ENCODE results near the gene RUNX3. TPM values are rescaled to one million over a fixed set of nuclear protein-coding genes. Genes with fewer than 3 reads are reported as not detected.

RUNX3 gene
- total and polyA plus RNA-seq, 4 donors: 1.7 to 9.0 (median 4.5) TPM

- no peak for TF ChIP-seq CTCF (IDR thresholded peaks at IDR 0.05; ENCODE audit: control extremely low read depth, extremely low read depth)
- 90 to 94% methylated on average over 3 of the region's 3 CpGs for WGBS, 2 donors
These were observed 14.2 kb upstream of the RUNX3 start for GRCh38 chr1:24944318-24944717.

GRCh38 chr1:24942789-24943188, 12.7 kb upstream of the RUNX3 start:
- Histone ChIP-seq H3K4me1 (ENCODE audit: control insufficient read depth in 5 of 5, insufficient read depth in 5 of 5, low read length in 5 of 5) (no peaks in the 10 kb centered on the region), H3K4me3 (no peak overlapping the region), H3K27me3 (ENCODE audit: control insufficient read depth in 3 of 3, insufficient read depth in 3 of 3, low read length in 2 of 3) (no peaks in the 10 kb centered on the region), H3K9ac (ENCODE audit: insufficient read depth in 1 of 2, low read length in 2 of 2) (no peak overlapping the region), H3K27ac (ENCODE audit: low read depth in 1 of 2, low read length in 1 of 2) (no peak overlapping the region), H3K9me3 (ENCODE audit: control insufficient read depth in 4 of 4, insufficient read depth in 3 of 4, low read length in 3 of 4) (peaks cover 0 to 7% (median 0%) of the 10 kb centered on the region in 4 donors), H3K36me3 (ENCODE audit: control insufficient read depth in 4 of 4, insufficient read depth in 4 of 4, low read length in 4 of 4) (no peaks in the 10 kb centered on the region)
- WGBS, 2 donors: 88 to 92% methylated on average over 19 of the region's 19 CpGs
- DNase-seq (no peak), ATAC-seq (ENCODE audit: insufficient read depth, low FRiP score) (no peak)
- no peak for TF ChIP-seq CTCF (IDR thresholded peaks at IDR 0.05; ENCODE audit: control extremely low read depth, extremely low read depth)

More at GRCh38 chr1:24944318-24944717, 14.2 kb upstream of the RUNX3 start:
- ATAC-seq (ENCODE audit: insufficient read depth, low FRiP score): no peak
- Histone ChIP-seq H3K27ac (ENCODE audit: low read depth in 1 of 2, low read length in 1 of 2) (no peak overlapping the region), H3K27me3 (ENCODE audit: control insufficient read depth in 3 of 3, insufficient read depth in 3 of 3, low read length in 2 of 3) (no peaks in the 10 kb centered on the region), H3K36me3 (ENCODE audit: control insufficient read depth in 4 of 4, insufficient read depth in 4 of 4, low read length in 4 of 4) (no peaks in the 10 kb centered on the region), H3K9ac (ENCODE audit: insufficient read depth in 1 of 2, low read length in 2 of 2) (no peak overlapping the region), H3K4me3 (no peak overlapping the region), H3K4me1 (ENCODE audit: control insufficient read depth in 5 of 5, insufficient read depth in 5 of 5, low read length in 5 of 5) (no peaks in the 10 kb centered on the region), H3K9me3 (ENCODE audit: control insufficient read depth in 4 of 4, insufficient read depth in 3 of 4, low read length in 3 of 4) (no peaks in the 10 kb centered on the region)
- DNase-seq: no peak

DNA sequence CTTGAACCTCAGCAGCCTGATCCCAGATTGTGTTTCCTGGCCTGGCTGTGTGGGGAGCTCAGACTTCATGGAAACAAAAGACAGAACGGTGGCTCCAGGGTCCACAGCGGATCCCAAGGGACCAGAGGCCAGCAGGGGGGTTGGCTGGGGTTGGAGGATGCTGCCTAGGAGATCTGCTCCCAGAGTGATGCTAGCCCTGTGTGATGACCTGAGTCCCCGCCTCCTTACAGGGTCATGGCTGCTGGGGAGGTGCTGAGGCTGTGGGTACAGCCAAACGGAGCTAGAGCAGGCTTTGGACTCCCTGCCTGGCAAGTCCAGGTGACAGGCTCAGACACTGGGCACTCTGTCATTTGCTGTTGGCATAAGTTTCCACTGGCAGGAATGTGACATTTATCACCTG, 11.5 kb upstream of the RUNX3 start:
- no peak overlapping the region for H3K4me3 ChIP-seq
- ATAC-seq (ENCODE audit: insufficient read depth, low FRiP score) (no peak), DNase-seq (no peak)
- H3K9ac ChIP-seq (ENCODE audit: insufficient read depth in 1 of 2, low read length in 2 of 2): no peak overlapping the region
- WGBS, 2 donors: 73 to 84% methylated on average over 4 of the region's 4 CpGs
- peaks cover 0 to 7% (median 0%) of the 10 kb centered on the region in 4 donors for H3K9me3 ChIP-seq (ENCODE audit: control insufficient read depth in 4 of 4, insufficient read depth in 3 of 4, low read length in 3 of 4)
- H3K4me1 ChIP-seq (ENCODE audit: control insufficient read depth in 5 of 5, insufficient read depth in 5 of 5, low read length in 5 of 5): no peaks in the 10 kb centered on the region
- no peaks in the 10 kb centered on the region for H3K36me3 ChIP-seq (ENCODE audit: control insufficient read depth in 4 of 4, insufficient read depth in 4 of 4, low read length in 4 of 4)
- no peak for TF ChIP-seq CTCF (IDR thresholded peaks at IDR 0.05; ENCODE audit: control extremely low read depth, extremely low read depth)
- H3K27ac ChIP-seq (ENCODE audit: low read depth in 1 of 2, low read length in 1 of 2): no peak overlapping the region
- H3K27me3 ChIP-seq (ENCODE audit: control insufficient read depth in 3 of 3, insufficient read depth in 3 of 3, low read length in 2 of 3): no peaks in the 10 kb centered on the region

DNA sequence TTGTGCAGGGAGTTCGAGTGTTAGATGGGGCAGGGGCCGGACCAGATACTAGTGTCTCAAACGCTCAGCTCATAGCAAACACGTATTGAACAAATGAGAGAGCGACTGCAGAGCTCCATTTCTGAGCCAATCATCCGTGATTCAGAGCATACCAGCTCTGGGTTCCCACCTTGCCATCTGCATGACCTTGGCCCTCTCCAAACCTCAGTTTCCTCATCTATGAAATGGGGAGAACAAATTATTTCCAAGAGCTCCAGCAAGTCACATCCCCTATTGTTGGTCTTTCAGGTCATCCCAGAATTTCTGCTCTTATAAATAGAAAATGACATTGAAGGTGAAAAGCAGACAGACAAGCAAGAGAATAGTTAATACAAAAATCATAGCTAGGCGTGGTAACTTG, 10.2 kb upstream of the RUNX3 start:
- Histone ChIP-seq H3K27me3 (ENCODE audit: control insufficient read depth in 3 of 3, insufficient read depth in 3 of 3, low read length in 2 of 3) (peaks cover 0 to 9% (median 0%) of the 10 kb centered on the region in 3 donors), H3K27ac (ENCODE audit: low read depth in 1 of 2, low read length in 1 of 2) (no peak overlapping the region), H3K4me3 (no peak overlapping the region), H3K4me1 (ENCODE audit: control insufficient read depth in 5 of 5, insufficient read depth in 5 of 5, low read length in 5 of 5) (no peaks in the 10 kb centered on the region), H3K9ac (ENCODE audit: insufficient read depth in 1 of 2, low read length in 2 of 2) (no peak overlapping the region), H3K36me3 (ENCODE audit: control insufficient read depth in 4 of 4, insufficient read depth in 4 of 4, low read length in 4 of 4) (no peaks in the 10 kb centered on the region), H3K9me3 (ENCODE audit: control insufficient read depth in 4 of 4, insufficient read depth in 3 of 4, low read length in 3 of 4) (peaks cover 0 to 7% (median 0%) of the 10 kb centered on the region in 4 donors)
- 89 to 92% methylated on average over 7 of the region's 7 CpGs for WGBS, 2 donors
- DNase-seq (no peak), ATAC-seq (ENCODE audit: insufficient read depth, low FRiP score) (no peak)
- no peak for TF ChIP-seq CTCF (IDR thresholded peaks at IDR 0.05; ENCODE audit: control extremely low read depth, extremely low read depth)
